Hepatocyte (in vitro differentiated cells): ENCODE data around the gene FXYD1. TPM values are rescaled to one million over a fixed set of nuclear protein-coding genes. Genes with fewer than 3 reads are reported as not detected.

Experiments
- DNase-seq: peaks from one replicate; pipeline ENCODE4 v3.0.0-alpha.2; 2016; ENCODE audit warnings: low spot score
- H2AFZ ChIP-seq: fragments of 200-600 bp; sonication (generic); 2 replicates; pipeline ENCODE4 v1.6.0; 2016; ENCODE audit warnings: antibody characterized with exemption, mild to moderate bottlenecking
- H3K27ac ChIP-seq: fragments of 200-600 bp; sonication (generic); 2 replicates; pipeline ENCODE4 v1.5.1; 2016; ENCODE audit warnings: mild to moderate bottlenecking
- H3K27me3 ChIP-seq: fragments of 200-600 bp; sonication (generic); 2 replicates; pipeline ENCODE4 v1.6.1; 2016
- H3K36me3 ChIP-seq: fragments of 200-600 bp; sonication (generic); replicated peaks from 2 replicates; pipeline ENCODE4 v1.5.1; 2016; ENCODE audit warnings: low read depth; ENCODE audit not compliant: insufficient read depth
- H3K4me1 ChIP-seq: fragments of 200-600 bp; sonication (generic); 2 replicates; pipeline ENCODE4 v1.5.1; 2016; ENCODE audit warnings: mild to moderate bottlenecking, moderate library complexity; ENCODE audit not compliant: insufficient read depth
- H3K4me2 ChIP-seq: fragments of 200-600 bp; sonication (generic); 2 replicates; pipeline ENCODE4 v1.6.0; 2016
- H3K4me3 ChIP-seq: fragments of 200-600 bp; sonication (generic); 2 replicates; pipeline ENCODE4 v1.5.1; 2016; ENCODE audit warnings: mild to moderate bottlenecking
- H3K79me2 ChIP-seq: fragments of 200-600 bp; sonication (generic); 2 replicates; pipeline ENCODE4 v1.6.0; 2017; ENCODE audit warnings: mild to moderate bottlenecking
- H3K9me2 ChIP-seq: fragments of 200-600 bp; sonication (generic); replicated peaks from 2 replicates; pipeline ENCODE4 v1.6.0; 2017; ENCODE audit warnings: mild to moderate bottlenecking; ENCODE audit not compliant: insufficient read depth
- H3K9me3 ChIP-seq: fragments of 200-600 bp; sonication (generic); 2 replicates; pipeline ENCODE4 v1.5.1; 2016; ENCODE audit warnings: low read depth, mild to moderate bottlenecking
- H4K20me1 ChIP-seq: fragments of 200-600 bp; sonication (generic); 2 replicates; pipeline ENCODE4 v1.6.0; 2016; ENCODE audit warnings: mild to moderate bottlenecking; ENCODE audit not compliant: insufficient read depth, poor library complexity, severe bottlenecking
- CTCF ChIP-seq: fragments of 200-600 bp; sonication (generic); IDR thresholded peaks from 2 replicates; pipeline ENCODE4 v1.5.1; 2016; ENCODE audit warnings: antibody characterized with exemption, mild to moderate bottlenecking; ENCODE audit not compliant: poor library complexity
- EZH2 ChIP-seq: fragments of 200-600 bp; sonication (generic); IDR thresholded peaks from 2 replicates; pipeline ENCODE4 v1.6.1; 2016; ENCODE audit warnings: antibody characterized with exemption, mild to moderate bottlenecking, borderline replicate concordance
- EZH2phosphoT487 ChIP-seq: fragments of 200-600 bp; sonication (generic); IDR thresholded peaks from one replicate; pipeline ENCODE4 v1.6.1; 2018; ENCODE audit warnings: antibody characterized with exemption, mild to moderate bottlenecking, low read depth, moderate library complexity; ENCODE audit not compliant: unreplicated experiment, severe bottlenecking
- WGBS: methylation state at CpG from one replicate; pipeline ENCODE4 v1.1.6; 2016; ENCODE audit warnings: low lambda C conversion rate; ENCODE audit errors: missing lambda C conversion rate; 5-methylcytosine and 5-hydroxymethylcytosine counted together
- polyA plus RNA-seq: library from polyadenylated mRNA; unstranded; fragments of >200 nt; fragmentation: Nextera tagmentation; extraction: Ambion mirVana; gene quantifications from 2 replicates; pipeline ENCODE4 v1.2.1, GENCODE V29; 2016
- total RNA-seq: library from RNA; depleted of rRNA; stranded (reverse); fragments of >200 nt; gene quantifications from 2 replicates; pipeline ENCODE4 v1.2.3, GENCODE V29; 2014

The FXYD1 gene
- total and polyA plus RNA-seq, 2 experiments from 2014 or later, result 2.9 to 22.0 TPM

GRCh38 chr19:35104361-35104760 is 34.3 kb upstream of the FXYD1 start:
- Histone ChIP-seq H3K79me2 (no peaks in the 10 kb centered on the region), H3K4me3 (no peak overlapping the region), H3K36me3 (no peaks in the 10 kb centered on the region), H3K27me3 (no peaks in the 10 kb centered on the region), H2AFZ (no peak overlapping the region), H4K20me1 (no peaks in the 10 kb centered on the region), H3K9me2 (no peaks in the 10 kb centered on the region), H3K27ac (no peak overlapping the region), H3K4me1 (no peaks in the 10 kb centered on the region), H3K4me2 (no peak overlapping the region), H3K9me3 (no peaks in the 10 kb centered on the region)
- WGBS, result 97% methylated on average over 11 of the region's 11 CpGs
- no peak for TF ChIP-seq EZH2phosphoT487
- TF ChIP-seq EZH2, result no peak
- no peak for TF ChIP-seq CTCF
- DNase-seq, result no peak

- Histone ChIP-seq H3K9me2 (no peaks in the 10 kb centered on the region), H4K20me1 (no peaks in the 10 kb centered on the region), H3K36me3 (no peaks in the 10 kb centered on the region), H3K79me2 (no peaks in the 10 kb centered on the region), H2AFZ (no peak overlapping the region), H3K9me3 (no peaks in the 10 kb centered on the region), H3K4me3 (no peak overlapping the region), H3K4me2 (no peak overlapping the region), H3K27ac (no peak overlapping the region), H3K27me3 (no peaks in the 10 kb centered on the region), H3K4me1 (no peaks in the 10 kb centered on the region)
- TF ChIP-seq CTCF, result no peak
- no peak for TF ChIP-seq EZH2phosphoT487
- no peak for TF ChIP-seq EZH2
- WGBS, result over 99% methylated on average over 6 of the region's 6 CpGs
- no peak for DNase-seq
Observed at GRCh38 chr19:35105047-35105410, 33.6 kb upstream of the FXYD1 start.

GRCh38 chr19:35105411-35106290 is 33.0 kb upstream of the FXYD1 start:
- Histone ChIP-seq H4K20me1 (no peaks in the 10 kb centered on the region), H3K4me1 (no peaks in the 10 kb centered on the region), H3K4me3 (no peak overlapping the region), H3K4me2 (no peak overlapping the region), H2AFZ (no peak overlapping the region), H3K79me2 (no peaks in the 10 kb centered on the region), H3K36me3 (no peaks in the 10 kb centered on the region), H3K27ac (no peak overlapping the region), H3K9me3 (no peaks in the 10 kb centered on the region), H3K27me3 (no peaks in the 10 kb centered on the region), H3K9me2 (no peaks in the 10 kb centered on the region)
- 91% methylated on average over 25 of the region's 30 CpGs for WGBS
- TF ChIP-seq EZH2 (no peak), EZH2phosphoT487 (no peak), CTCF (no peak)
- DNase-seq, result no peak
